ENCODE results near the gene MEP1B. TPM values are rescaled to one million over a fixed set of nuclear protein-coding genes. Genes with fewer than 3 reads are reported as not detected.

Gene MEP1B
- total RNA-seq, 3 donors from 2014 or later = 0.15 to 0.33 TPM; not detected in 1

GRCh38 chr18:32237049-32237448 is 47.2 kb downstream of the MEP1B start:
- Histone ChIP-seq H3K27ac (no peak overlapping the region), H3K9me3 (no peaks in the 10 kb centered on the region), H3K4me1 (no peaks in the 10 kb centered on the region), H3K36me3 (no peaks in the 10 kb centered on the region), H3K27me3 (no peaks in the 10 kb centered on the region), H3K4me3 (no peak overlapping the region)
- TF ChIP-seq, protein P1, sequence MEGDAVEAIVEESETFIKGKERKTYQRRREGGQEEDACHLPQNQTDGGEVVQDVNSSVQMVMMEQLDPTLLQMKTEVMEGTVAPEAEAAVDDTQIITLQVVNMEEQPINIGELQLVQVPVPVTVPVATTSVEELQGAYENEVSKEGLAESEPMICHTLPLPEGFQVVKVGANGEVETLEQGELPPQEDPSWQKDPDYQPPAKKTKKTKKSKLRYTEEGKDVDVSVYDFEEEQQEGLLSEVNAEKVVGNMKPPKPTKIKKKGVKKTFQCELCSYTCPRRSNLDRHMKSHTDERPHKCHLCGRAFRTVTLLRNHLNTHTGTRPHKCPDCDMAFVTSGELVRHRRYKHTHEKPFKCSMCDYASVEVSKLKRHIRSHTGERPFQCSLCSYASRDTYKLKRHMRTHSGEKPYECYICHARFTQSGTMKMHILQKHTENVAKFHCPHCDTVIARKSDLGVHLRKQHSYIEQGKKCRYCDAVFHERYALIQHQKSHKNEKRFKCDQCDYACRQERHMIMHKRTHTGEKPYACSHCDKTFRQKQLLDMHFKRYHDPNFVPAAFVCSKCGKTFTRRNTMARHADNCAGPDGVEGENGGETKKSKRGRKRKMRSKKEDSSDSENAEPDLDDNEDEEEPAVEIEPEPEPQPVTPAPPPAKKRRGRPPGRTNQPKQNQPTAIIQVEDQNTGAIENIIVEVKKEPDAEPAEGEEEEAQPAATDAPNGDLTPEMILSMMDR (IDR thresholded peaks at IDR 0.05) = no peak
- no peak for TF ChIP-seq POLR2AphosphoS5 (IDR thresholded peaks at IDR 0.05)
- intact Hi-C loops (cut with DNase I; ENCODE audit: low total_unique reads) = no loop called here
- no peak for DNase-seq (ENCODE audit: low spot score in 2 of 2)

DNA sequence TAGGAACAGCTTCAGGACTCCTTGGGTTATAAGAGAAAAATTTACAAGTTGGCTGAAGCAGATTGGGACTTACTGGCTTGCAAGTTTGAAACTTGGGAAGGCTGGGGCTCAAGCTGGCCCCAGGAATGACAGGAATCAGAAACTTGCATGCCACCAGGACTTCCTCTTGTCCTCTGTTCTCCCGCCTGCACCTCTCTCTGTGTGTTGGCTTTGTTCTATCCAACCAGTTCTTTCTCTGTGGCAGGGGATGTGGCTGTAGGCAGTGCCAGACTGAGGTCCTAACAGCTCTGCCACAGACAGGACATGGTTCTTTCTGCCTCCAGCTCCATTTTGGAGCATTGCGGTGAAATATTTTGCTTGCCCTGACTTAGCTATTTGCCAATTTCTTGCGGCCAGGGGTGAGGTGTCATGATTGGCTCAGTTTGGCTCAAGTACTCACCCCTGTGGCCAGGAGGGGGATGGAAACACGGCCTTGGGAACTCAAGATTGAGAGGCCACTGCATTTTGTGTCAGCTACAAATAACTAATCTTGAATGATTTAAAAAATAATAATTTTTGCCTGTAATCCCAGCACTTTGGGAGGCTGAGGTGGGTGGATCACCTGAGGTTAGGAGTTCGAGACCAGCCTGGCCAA is 48.9 kb downstream of the MEP1B start:
- no peaks in the 10 kb centered on the region for H3K27me3 ChIP-seq
- intact Hi-C loops (cut with DNase I; ENCODE audit: low total_unique reads) = no loop called here
- H3K9me3 ChIP-seq = no peaks in the 10 kb centered on the region
- no peaks in the 10 kb centered on the region for H3K4me1 ChIP-seq
- TF ChIP-seq POLR2A (IDR thresholded peaks at IDR 0.05) = no peak
- no peak for TF ChIP-seq POLR2AphosphoS5 (IDR thresholded peaks at IDR 0.05)
- TF ChIP-seq, protein P1 (IDR thresholded peaks at IDR 0.05) = no peak
- peak in 1 of 2 donors; percentile 21 for DNase-seq (ENCODE audit: low spot score in 2 of 2)
- no peaks in the 10 kb centered on the region for H3K36me3 ChIP-seq
- H3K27ac ChIP-seq = no peak overlapping the region
- H3K4me3 ChIP-seq = no peak overlapping the region

DNA sequence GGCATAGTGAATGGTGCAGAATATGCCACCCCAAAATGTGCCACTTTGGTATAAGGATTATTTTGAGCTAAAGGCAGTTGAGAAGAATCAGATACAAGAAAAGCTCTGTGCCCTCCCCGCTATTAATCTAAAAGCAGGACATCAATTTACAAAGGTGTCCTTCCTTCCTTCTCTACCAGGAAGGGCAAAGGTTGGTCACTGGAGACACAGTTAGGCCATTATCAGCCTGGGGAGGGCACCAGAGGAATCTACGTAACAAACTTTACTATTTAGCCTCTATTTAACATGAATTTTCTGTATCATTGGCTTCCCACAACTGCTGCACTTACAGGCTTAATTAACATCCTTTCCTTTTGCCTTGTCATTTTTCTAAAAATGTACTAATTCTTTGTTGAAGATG is 52.6 kb downstream of the MEP1B start:
- no peaks in the 10 kb centered on the region for H3K36me3 ChIP-seq
- DNase-seq (ENCODE audit: low spot score in 2 of 2) = no peak
- H3K27me3 ChIP-seq = no peaks in the 10 kb centered on the region
- H3K4me1 ChIP-seq = no peaks in the 10 kb centered on the region
- TF ChIP-seq POLR2A (IDR thresholded peaks at IDR 0.05) (no peak), POLR2AphosphoS5 (IDR thresholded peaks at IDR 0.05) (no peak)
- TF ChIP-seq, protein P1 (IDR thresholded peaks at IDR 0.05) = no peak
- H3K4me3 ChIP-seq = no peak overlapping the region
- intact Hi-C loops (cut with DNase I; ENCODE audit: low total_unique reads) = no loop called here
- H3K27ac ChIP-seq = no peak overlapping the region
- no peaks in the 10 kb centered on the region for H3K9me3 ChIP-seq

- Histone ChIP-seq H3K9me3 (no peaks in the 10 kb centered on the region), H3K27ac (no peak overlapping the region), H3K4me1 (no peaks in the 10 kb centered on the region), H3K27me3 (no peaks in the 10 kb centered on the region), H3K36me3 (no peaks in the 10 kb centered on the region), H3K4me3 (no peak overlapping the region)
- intact Hi-C loops (cut with DNase I; ENCODE audit: low total_unique reads) = no loop called here
- TF ChIP-seq POLR2A (IDR thresholded peaks at IDR 0.05) (no peak), POLR2AphosphoS5 (IDR thresholded peaks at IDR 0.05) (no peak)
- DNase-seq (ENCODE audit: low spot score in 2 of 2) = no peak
Measured at GRCh38 chr18:32243358-32243757, 53.5 kb downstream of the MEP1B start.

- H3K27ac ChIP-seq = no peak overlapping the region
- no peaks in the 10 kb centered on the region for H3K4me1 ChIP-seq
- H3K9me3 ChIP-seq = no peaks in the 10 kb centered on the region
- no peak for DNase-seq (ENCODE audit: low spot score in 2 of 2)
- H3K36me3 ChIP-seq = no peaks in the 10 kb centered on the region
- H3K4me3 ChIP-seq = no peak overlapping the region
- TF ChIP-seq, protein P1 (IDR thresholded peaks at IDR 0.05) = no peak
- TF ChIP-seq POLR2A (IDR thresholded peaks at IDR 0.05) (no peak), POLR2AphosphoS5 (IDR thresholded peaks at IDR 0.05) (no peak)
- no peaks in the 10 kb centered on the region for H3K27me3 ChIP-seq
- intact Hi-C loops (cut with DNase I; ENCODE audit: low total_unique reads) = no loop called here
Measured at GRCh38 chr18:32244881-32245280, 55.0 kb downstream of the MEP1B start.
